B cell (primary cell): ENCODE data around the gene VWA8. TPM values are rescaled to one million over a fixed set of nuclear protein-coding genes. Genes with fewer than 3 reads are reported as not detected.

Source experiments
- ATAC-seq: fragments of 200-7000 bp; cut with Tn5 transposase; one replicate; pipeline ENCODE4 v1.10.0; 2021; ENCODE audit warnings: low read depth, mild to moderate bottlenecking, moderate number of reproducible peaks, moderate library complexity
- CTCF ChIA-PET: fragments of 350-600 bp; sonication (Branson Sonifier 250); formaldehyde crosslinking; loops from one replicate; lab custom pipeline; 2021; ENCODE audit warnings: antibody characterized with exemption, inconsistent platforms; lab: Charles Lee
- POLR2A ChIA-PET: fragments of 350-600 bp; sonication (Branson Sonifier 250); formaldehyde crosslinking; loops from one replicate; lab custom pipeline; 2021; ENCODE audit warnings: antibody characterized with exemption; lab: Charles Lee
- DNase-seq: peaks from one replicate; pipeline ENCODE4 v3.0.0; 2013
- H2AFZ ChIP-seq: 2 replicates; pipeline ENCODE4 v1.6.1; 2012; ENCODE audit warnings: mild to moderate bottlenecking, low read depth, low read length; ENCODE audit not compliant: insufficient read depth, poor library complexity, severe bottlenecking
- H3K27ac ChIP-seq, 2 donors: 1 replicate in 1 of 2; 2 replicates in 1 of 2; pipeline ENCODE4 v1.5.1; 2012 to 2013; ENCODE audit warnings: low read length in 2 of 2, mild to moderate bottlenecking in 2 of 2, moderate library complexity in 1 of 2
- H3K27me3 ChIP-seq, 4 experiments: fragments of 200-600 bp in 1 of 4; sonication (generic) in 1 of 4; replicated peaks in 1 of 4; 1 replicate in 2 of 4; 2 replicates in 2 of 4; pipeline versions ENCODE4 v1.6.1 to v1.7.0; 2013 to 2016; ENCODE audit warnings: low read length in 3 of 4, mild to moderate bottlenecking in 2 of 4, mixed read lengths in 1 of 4, moderate library complexity in 1 of 4; ENCODE audit not compliant: insufficient read depth in 4 of 4, control insufficient read depth in 3 of 4; ENCODE audit errors: control extremely low read depth in 1 of 4
- H3K36me3 ChIP-seq, 2 experiments: replicated peaks in 1 of 2; 1 replicate in 1 of 2; 2 replicates in 1 of 2; pipeline versions ENCODE4 v1.6.1 to v1.7.1; 2013; ENCODE audit warnings: low read length in 1 of 2; ENCODE audit not compliant: insufficient read depth in 2 of 2, control insufficient read depth in 1 of 2; ENCODE audit errors: control extremely low read depth in 1 of 2, extremely low read depth in 1 of 2
- H3K4me1 ChIP-seq, 2 donors: fragments of 200-600 bp in 1 of 2; sonication (generic) in 1 of 2; 1 replicate in 1 of 2; 2 replicates in 1 of 2; pipeline versions ENCODE4 v1.5.1 to v1.6.1; 2013 to 2017; ENCODE audit warnings: low read length in 2 of 2; ENCODE audit not compliant: control insufficient read depth in 2 of 2, insufficient read depth in 2 of 2
- H3K4me2 ChIP-seq: replicated peaks from 2 replicates; pipeline ENCODE3; 2012; ENCODE audit warnings: mild to moderate bottlenecking, low read depth, low read length; ENCODE audit not compliant: poor library complexity, severe bottlenecking
- H3K4me3 ChIP-seq, 5 experiments: fragments of 200-600 bp in 1 of 5; sonication (generic) in 1 of 5; 1 replicate in 3 of 5; 2 replicates in 2 of 5; pipeline versions ENCODE4 v1.5.1 to v1.7.0; 2011 to 2016; ENCODE audit warnings: low read length in 4 of 5, mild to moderate bottlenecking in 4 of 5, low read depth in 2 of 5, control low read depth in 1 of 5, moderate library complexity in 1 of 5; ENCODE audit not compliant: insufficient read depth in 1 of 5; ENCODE audit errors: control extremely low read depth in 1 of 5, extremely low read depth in 1 of 5
- H3K79me2 ChIP-seq: fragments of 200-600 bp; sonication (generic); one replicate; pipeline ENCODE4 v1.6.0; 2016; ENCODE audit warnings: low read length; ENCODE audit not compliant: control insufficient read depth, insufficient read depth
- H3K9ac ChIP-seq: fragments of 200-600 bp; sonication (generic); 2 replicates; pipeline ENCODE4 v1.6.1; 2017; ENCODE audit warnings: mild to moderate bottlenecking, low read length, moderate library complexity
- H3K9me3 ChIP-seq, 3 donors: one replicate each; pipeline versions ENCODE4 v1.6.1 to v1.7.1; 2013; ENCODE audit warnings: low read length in 2 of 3; ENCODE audit not compliant: control insufficient read depth in 2 of 3, insufficient read depth in 1 of 3; ENCODE audit errors: control extremely low read depth in 1 of 3
- H4K20me1 ChIP-seq: 2 replicates; pipeline ENCODE4 v1.6.0; 2012; ENCODE audit warnings: mild to moderate bottlenecking, low read length; ENCODE audit not compliant: insufficient read depth, control insufficient read depth, poor library complexity, severe bottlenecking
- H3K27ac Mint-ChIP-seq: one replicate; pipeline ENCODE4 v1.8.0; 2021; ENCODE audit warnings: mixed read lengths
- H3K27me3 Mint-ChIP-seq: one replicate; pipeline ENCODE4 v1.8.0; 2021; ENCODE audit warnings: mixed read lengths
- H3K4me1 Mint-ChIP-seq: one replicate; pipeline ENCODE4 v1.8.0; 2021; ENCODE audit warnings: mixed read lengths
- H3K4me3 Mint-ChIP-seq: one replicate; pipeline ENCODE4 v1.8.0; 2021; ENCODE audit warnings: mixed read lengths
- H3K9me3 Mint-ChIP-seq: one replicate; pipeline ENCODE4 v1.8.0; 2022; ENCODE audit warnings: mixed read lengths; ENCODE audit not compliant: insufficient read depth
- EZH2 ChIP-seq: IDR thresholded peaks from 2 replicates; pipeline ENCODE4 v1.6.1; 2012; ENCODE audit warnings: borderline replicate concordance, low read depth, mild to moderate bottlenecking, moderate library complexity, low read length; ENCODE audit not compliant: insufficient read depth, poor library complexity, severe bottlenecking
- WGBS: methylation state at CpG from one replicate; pipeline ENCODE4 v1.1.5; 2013; ENCODE audit warnings: missing lambda C conversion rate; ENCODE audit not compliant: insufficient coverage; 5-methylcytosine and 5-hydroxymethylcytosine counted together
- intact Hi-C: fragments of 100-400 bp; cut with micrococcal nuclease; formaldehyde crosslinking; loops from one replicate; pipeline ENCODE4 v1.10.0; 2022
- polyA plus RNA-seq: library from polyadenylated mRNA; depleted of rRNA; stranded (reverse); fragments of >200 nt; gene quantifications from 2 replicates; pipeline ENCODE4 v1.2.3, GENCODE V29; 2012
- total RNA-seq, 2 donors: library from RNA; stranded (reverse); fragments of 120-200 nt in 1 of 2; gene quantifications; 1 replicate in 1 of 2; 2 replicates in 1 of 2; pipeline versions ENCODE4 v1.2.3 to v1.2.4, GENCODE V29; 2013 to 2022
- TF ChIP-seq, protein P1 (sequence below): fragments of 200-600 bp; IDR thresholded peaks from one replicate; pipeline ENCODE4 v1.8.0; 2022; ENCODE audit warnings: antibody characterized with exemption, mild to moderate bottlenecking

VWA8 gene
- total and polyA plus RNA-seq, 2 donors (not counting 1 experiment from before 2014, with no cell fraction given), result 6.0 to 19.7 TPM

DNA sequence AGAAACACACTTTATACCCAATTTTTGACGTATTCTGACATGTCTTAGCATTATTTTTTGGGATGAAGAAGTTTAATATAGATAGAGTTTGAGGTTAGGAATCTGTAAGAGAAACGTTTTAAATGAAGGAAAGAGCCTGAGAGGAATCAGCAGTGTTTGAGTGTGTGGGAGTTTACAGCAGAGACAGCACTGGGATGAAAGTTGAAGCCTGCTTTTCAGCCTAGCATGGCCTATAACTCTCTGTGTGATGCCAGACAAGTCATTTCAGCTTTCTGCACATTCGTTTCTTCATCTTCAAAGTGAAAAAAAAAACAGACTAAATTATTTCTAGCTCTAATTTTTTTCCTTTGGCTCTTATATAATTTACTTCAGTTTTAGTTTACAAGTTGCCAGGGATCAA is 326.5 kb downstream of the VWA8 start:
- Histone ChIP-seq H3K4me1 (no peaks in the 10 kb centered on the region), H3K27ac (no peak overlapping the region), H3K4me2 (no peak overlapping the region), H3K9me3 (no peaks in the 10 kb centered on the region), H2AFZ (no peak overlapping the region), H3K79me2 (no peaks in the 10 kb centered on the region), H3K4me3 (no peak overlapping the region), H3K9ac (no peak overlapping the region), H3K27me3 (no peaks in the 10 kb centered on the region), H3K36me3 (no peaks in the 10 kb centered on the region), H4K20me1 (no peaks in the 10 kb centered on the region)
- H3K9me3 Mint-ChIP-seq, result no peaks in the 10 kb centered on the region
- H3K27ac Mint-ChIP-seq, result no peak overlapping the region
- no peak for ATAC-seq
- no peaks in the 10 kb centered on the region for H3K4me1 Mint-ChIP-seq
- H3K27me3 Mint-ChIP-seq, result no peaks in the 10 kb centered on the region
- TF ChIP-seq EZH2, result no peak
- TF ChIP-seq, protein P1, sequence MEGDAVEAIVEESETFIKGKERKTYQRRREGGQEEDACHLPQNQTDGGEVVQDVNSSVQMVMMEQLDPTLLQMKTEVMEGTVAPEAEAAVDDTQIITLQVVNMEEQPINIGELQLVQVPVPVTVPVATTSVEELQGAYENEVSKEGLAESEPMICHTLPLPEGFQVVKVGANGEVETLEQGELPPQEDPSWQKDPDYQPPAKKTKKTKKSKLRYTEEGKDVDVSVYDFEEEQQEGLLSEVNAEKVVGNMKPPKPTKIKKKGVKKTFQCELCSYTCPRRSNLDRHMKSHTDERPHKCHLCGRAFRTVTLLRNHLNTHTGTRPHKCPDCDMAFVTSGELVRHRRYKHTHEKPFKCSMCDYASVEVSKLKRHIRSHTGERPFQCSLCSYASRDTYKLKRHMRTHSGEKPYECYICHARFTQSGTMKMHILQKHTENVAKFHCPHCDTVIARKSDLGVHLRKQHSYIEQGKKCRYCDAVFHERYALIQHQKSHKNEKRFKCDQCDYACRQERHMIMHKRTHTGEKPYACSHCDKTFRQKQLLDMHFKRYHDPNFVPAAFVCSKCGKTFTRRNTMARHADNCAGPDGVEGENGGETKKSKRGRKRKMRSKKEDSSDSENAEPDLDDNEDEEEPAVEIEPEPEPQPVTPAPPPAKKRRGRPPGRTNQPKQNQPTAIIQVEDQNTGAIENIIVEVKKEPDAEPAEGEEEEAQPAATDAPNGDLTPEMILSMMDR, result no peak
- no peak overlapping the region for H3K4me3 Mint-ChIP-seq
- ChIA-PET CTCF (no interaction called here), POLR2A (no interaction called here)
- WGBS, result 100% methylated on average over 1 of the region's 3 CpGs
- DNase-seq, result no peak
- intact Hi-C loops, result no loop called here

DNA sequence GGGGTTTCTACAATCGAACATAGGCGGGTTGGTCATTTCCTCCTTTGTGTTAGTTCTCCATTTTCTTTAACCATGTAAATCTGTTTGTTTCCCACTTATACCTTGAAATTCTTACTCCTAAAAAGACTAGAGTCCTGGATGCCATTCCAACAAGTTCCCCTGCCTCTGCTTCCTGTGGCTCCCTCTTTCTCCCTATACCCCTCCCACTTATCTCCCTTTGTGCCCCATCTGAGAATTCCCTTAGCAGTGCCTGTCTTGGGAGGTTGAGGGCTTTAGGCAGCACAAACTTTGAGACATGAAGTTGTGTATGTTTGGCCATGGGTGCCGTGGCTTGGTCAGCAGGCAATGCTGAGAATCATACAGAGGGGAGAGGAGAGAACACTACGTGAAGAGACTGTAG is 327.1 kb downstream of the VWA8 start:
- 100% methylated on average over 1 of the region's 4 CpGs for WGBS
- H3K4me3 Mint-ChIP-seq, result no peak overlapping the region
- no peaks in the 10 kb centered on the region for H3K27me3 Mint-ChIP-seq
- TF ChIP-seq EZH2, result no peak
- TF ChIP-seq, protein P1, result no peak
- Histone ChIP-seq H3K79me2 (no peaks in the 10 kb centered on the region), H3K4me3 (no peak overlapping the region), H3K27ac (no peak overlapping the region), H4K20me1 (no peaks in the 10 kb centered on the region), H3K9ac (no peak overlapping the region), H3K4me1 (no peaks in the 10 kb centered on the region), H3K9me3 (no peaks in the 10 kb centered on the region), H3K27me3 (no peaks in the 10 kb centered on the region), H3K4me2 (no peak overlapping the region), H3K36me3 (no peaks in the 10 kb centered on the region), H2AFZ (no peak overlapping the region)
- H3K9me3 Mint-ChIP-seq, result no peaks in the 10 kb centered on the region
- ChIA-PET POLR2A (no interaction called here), CTCF (no interaction called here)
- DNase-seq, result no peak
- intact Hi-C loops, result no loop called here
- ATAC-seq, result no peak
- no peak overlapping the region for H3K27ac Mint-ChIP-seq
- H3K4me1 Mint-ChIP-seq, result no peaks in the 10 kb centered on the region
